Measurements from ENCODE around the gene RPS3A.

GRCh38 chr4:151067316-151067970 lies 32.0 kb upstream of the RPS3A start:
- TF ChIP-seq POLR2A (IDR thresholded peaks at IDR 0.05; ENCODE audit: low read depth, low read length) (no peak), TAF1 (IDR thresholded peaks at IDR 0.05; ENCODE audit: borderline replicate concordance, low read depth, low read length) (no peak), POLR2AphosphoS5 (IDR thresholded peaks at IDR 0.05; ENCODE audit: low read depth, low read length) (no peak)

Data from GM12892 (cell line).